ENCODE measurements around the gene HEPACAM.
A peak's percentile ranks its signal among the peaks of the same experiment; 100 is the strongest.

HEPACAM gene

GRCh38 chr11:124942466-124943253 is 6.8 kb upstream of the HEPACAM start:
- DNase-seq: no peak

- DNase-seq: no peak
Observed at GRCh38 chr11:124941703-124942102, 5.9 kb upstream of the HEPACAM start.

- no peak for DNase-seq
Observed at GRCh38 chr11:124938970-124939369, 3.1 kb upstream of the HEPACAM start.

- DNase-seq: no peak
Observed at GRCh38 chr11:124938206-124938765, 2.4 kb upstream of the HEPACAM start.

GRCh38 chr11:124937336-124937935 is 1.6 kb upstream of the HEPACAM start:
- DNase-seq: no peak

GRCh38 chr11:124934862-124935547 is 842 bp downstream of the HEPACAM start:
- no peak for DNase-seq

- DNase-seq: no peak
Observed at GRCh38 chr11:124930799-124931198, 5.0 kb downstream of the HEPACAM start.

GRCh38 chr11:124928942-124929665 is 6.7 kb downstream of the HEPACAM start:
- DNase-seq: no peak

GRCh38 chr11:124923296-124923695 is 12.6 kb downstream of the HEPACAM start:
- no peak for DNase-seq

- no peak for DNase-seq
Observed at GRCh38 chr11:124922831-124923230, 13.0 kb downstream of the HEPACAM start.

- peak; percentile 51 to 82 for DNase-seq
Observed at GRCh38 chr11:124920870-124921609, 14.8 kb downstream of the HEPACAM start.

GRCh38 chr11:124920356-124920755 is 15.5 kb downstream of the HEPACAM start:
- peak in 1 of 2 experiments; percentile 52 for DNase-seq

- DNase-seq: peak; percentile 81 to 91
Observed at GRCh38 chr11:124919898-124920297, 15.9 kb downstream of the HEPACAM start.

- DNase-seq: no peak
Observed at GRCh38 chr11:124918950-124919349, 16.9 kb downstream of the HEPACAM start, which contains the start of gene HEPN1. HEPN1 (plus strand) TSS chr11:124919250.

- peak; percentile 83 to 91 for DNase-seq
Observed at GRCh38 chr11:124917115-124917637, 18.7 kb downstream of the HEPACAM start.

- DNase-seq: no peak
Observed at GRCh38 chr11:124916370-124916710, 19.5 kb downstream of the HEPACAM start.

- no peak for DNase-seq
Observed at GRCh38 chr11:124915541-124916369, 20.1 kb downstream of the HEPACAM start.

- no peak for DNase-seq
Observed at GRCh38 chr11:124902616-124903015, 33.2 kb downstream of the HEPACAM start.

- DNase-seq: no peak
Observed at GRCh38 chr11:124900464-124900863, 35.4 kb downstream of the HEPACAM start.

GRCh38 chr11:124899383-124900145 is 36.3 kb downstream of the HEPACAM start:
- peak; percentile 47 to 82 for DNase-seq

Measured in NCI-H524 (cell line).